Smooth muscle cell (in vitro differentiated cells): Measurements from ENCODE around the gene AFAP1. TPM values are rescaled to one million over a fixed set of nuclear protein-coding genes. Genes with fewer than 3 reads are reported as not detected.

Source experiments
- DNase-seq: peaks from one replicate; lab custom pipeline; 2025; ENCODE audit not compliant: unreplicated experiment; lab: John Stamatoyannopoulos, UW
- H2AFZ ChIP-seq: fragments of 200-600 bp; sonication (generic); 2 replicates; pipeline ENCODE4 v1.6.0; 2016; ENCODE audit warnings: antibody characterized with exemption, low read depth, mild to moderate bottlenecking
- H3F3A ChIP-seq: fragments of 200-600 bp; sonication (generic); 2 replicates; pipeline ENCODE4 v1.6.0; 2017; ENCODE audit warnings: antibody characterized with exemption, low read depth
- H3K27ac ChIP-seq: fragments of 200-600 bp; sonication (generic); 2 replicates; pipeline ENCODE4 v1.5.1; 2016; ENCODE audit warnings: low read depth, mild to moderate bottlenecking
- H3K27me3 ChIP-seq: fragments of 200-600 bp; sonication (generic); 2 replicates; pipeline ENCODE4 v1.6.1; 2016; ENCODE audit warnings: low read depth, mild to moderate bottlenecking
- H3K36me3 ChIP-seq: fragments of 200-600 bp; sonication (generic); 2 replicates; pipeline ENCODE4 v1.5.1; 2016; ENCODE audit warnings: low read depth
- H3K4me1 ChIP-seq: fragments of 200-600 bp; sonication (generic); 2 replicates; pipeline ENCODE4 v1.5.1; 2016; ENCODE audit warnings: low read depth
- H3K4me2 ChIP-seq: fragments of 200-600 bp; sonication (generic); 2 replicates; pipeline ENCODE4 v1.6.0; 2016; ENCODE audit warnings: mild to moderate bottlenecking
- H3K4me3 ChIP-seq: fragments of 200-600 bp; sonication (generic); 2 replicates; pipeline ENCODE4 v1.5.1; 2016; ENCODE audit warnings: mild to moderate bottlenecking
- H3K79me2 ChIP-seq: fragments of 200-600 bp; sonication (generic); 2 replicates; pipeline ENCODE4 v1.6.0; 2016; ENCODE audit warnings: low read depth, mild to moderate bottlenecking
- H3K9ac ChIP-seq: fragments of 200-600 bp; sonication (generic); 2 replicates; pipeline ENCODE4 v1.6.0; 2016; ENCODE audit warnings: low read depth
- H3K9me3 ChIP-seq: fragments of 200-600 bp; sonication (generic); replicated peaks from 2 replicates; pipeline ENCODE4 v1.5.1; 2016; ENCODE audit warnings: low read depth
- H4K20me1 ChIP-seq: fragments of 200-600 bp; sonication (generic); 2 replicates; pipeline ENCODE4 v1.6.0; 2016; ENCODE audit warnings: low read depth
- CTCF ChIP-seq: fragments of 200-600 bp; sonication (generic); IDR thresholded peaks from 2 replicates; pipeline ENCODE4 v1.5.1; 2017; ENCODE audit warnings: borderline replicate concordance, mild to moderate bottlenecking, antibody characterized with exemption; ENCODE audit not compliant: insufficient read depth, poor library complexity, severe bottlenecking
- WGBS: methylation state at CpG from one replicate; pipeline ENCODE4 v1.1.7; 2016; ENCODE audit warnings: low lambda C conversion rate; 5-methylcytosine and 5-hydroxymethylcytosine counted together
- polyA plus RNA-seq: library from polyadenylated mRNA; unstranded; fragments of >200 nt; fragmentation: Nextera tagmentation; extraction: Ambion mirVana; gene quantifications from 2 replicates; pipeline ENCODE4 v1.2.1, GENCODE V29; 2016
- total RNA-seq: library from RNA; depleted of rRNA; stranded (reverse); fragments of >200 nt; gene quantifications from 2 replicates; pipeline ENCODE4 v1.2.3, GENCODE V29; 2014

The AFAP1 gene
- total and polyA plus RNA-seq, 2 experiments from 2014 or later: 12.6 to 24.8 TPM

DNA sequence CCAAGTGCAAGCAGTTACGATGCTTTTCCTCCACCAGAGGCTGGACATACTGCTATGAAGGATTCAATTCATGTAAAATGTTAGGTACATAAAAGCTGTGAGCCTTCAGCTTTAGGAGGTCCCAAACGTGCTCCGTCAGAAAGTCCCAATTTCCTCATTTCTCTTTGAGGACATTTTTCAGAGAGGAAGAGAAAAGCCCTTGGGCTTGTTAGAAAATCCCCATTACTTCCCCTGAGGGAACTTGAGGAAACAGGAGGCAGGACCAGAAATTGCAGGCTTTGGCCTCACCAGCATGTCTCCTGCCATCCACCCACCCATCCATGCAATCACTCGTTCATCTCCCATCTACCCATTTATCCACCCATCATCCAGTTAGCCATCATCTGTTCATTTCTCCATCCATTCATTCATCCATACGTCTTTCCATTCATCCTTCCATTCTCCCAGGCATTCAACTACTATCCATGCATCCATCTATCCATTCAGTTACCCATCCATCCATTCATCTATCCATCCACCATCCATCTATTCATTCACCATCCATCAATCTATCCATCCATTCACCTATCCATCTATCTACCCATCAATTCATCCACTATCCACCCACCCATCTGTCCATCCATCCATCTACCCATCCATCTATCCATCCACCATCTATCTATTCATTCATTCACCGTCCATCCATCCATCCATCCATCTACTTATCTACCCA lies 223.5 kb downstream of the AFAP1 start:
- no peak for DNase-seq
- WGBS: 80% methylated on average over 6 of the region's 6 CpGs
- Histone ChIP-seq H3F3A (no peaks in the 10 kb centered on the region), H4K20me1 (no peaks in the 10 kb centered on the region), H3K4me2 (no peak overlapping the region), H3K4me3 (no peak overlapping the region), H3K4me1 (no peaks in the 10 kb centered on the region), H3K9me3 (no peaks in the 10 kb centered on the region), H3K27me3 (peaks cover 26% of the 10 kb centered on the region), H3K79me2 (no peaks in the 10 kb centered on the region), H3K9ac (no peak overlapping the region), H3K27ac (no peak overlapping the region), H3K36me3 (no peaks in the 10 kb centered on the region), H2AFZ (no peak overlapping the region)
- TF ChIP-seq CTCF: no peak

DNA sequence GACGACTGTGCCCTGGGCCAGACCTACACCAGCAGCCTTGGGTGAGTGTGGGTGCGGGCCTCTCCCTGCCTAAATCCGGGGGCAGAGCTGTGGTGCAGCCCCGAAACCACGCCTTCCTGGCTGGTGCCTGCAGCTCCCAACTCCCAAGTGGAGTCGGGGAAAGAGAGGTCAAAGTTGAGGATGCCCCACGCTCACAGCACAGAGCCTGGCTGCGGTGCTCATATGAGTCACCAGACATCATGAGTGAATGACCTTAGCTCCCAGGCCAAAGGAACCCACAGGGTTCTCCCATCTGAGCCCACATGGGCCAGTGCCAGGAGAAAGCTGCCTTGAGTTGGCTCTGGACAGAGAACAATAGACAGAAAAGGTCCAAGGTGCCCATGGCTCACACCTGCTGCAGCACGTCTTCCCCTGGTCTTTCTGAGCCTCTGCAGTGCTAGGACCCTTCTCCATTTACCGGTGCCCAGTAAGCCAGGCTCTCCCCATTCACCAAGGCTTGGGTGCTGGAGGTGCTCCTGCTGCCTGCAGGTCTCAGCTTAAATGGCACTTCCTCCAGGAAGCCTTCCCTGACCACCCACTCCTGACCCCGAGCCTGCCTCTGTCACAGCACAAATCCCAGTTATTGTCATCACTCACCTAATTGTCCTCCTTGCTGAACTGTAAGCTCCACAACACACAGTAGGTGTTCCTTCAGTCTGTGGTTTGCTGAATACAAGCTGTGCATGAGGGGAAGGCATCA lies 224.2 kb downstream of the AFAP1 start:
- Histone ChIP-seq H2AFZ (no peak overlapping the region), H3K27ac (no peak overlapping the region), H3K9ac (no peak overlapping the region), H3K4me2 (no peak overlapping the region), H3K27me3 (peaks cover 23% of the 10 kb centered on the region), H3K36me3 (no peaks in the 10 kb centered on the region), H4K20me1 (no peaks in the 10 kb centered on the region), H3K4me1 (no peaks in the 10 kb centered on the region), H3F3A (no peaks in the 10 kb centered on the region), H3K79me2 (no peaks in the 10 kb centered on the region), H3K9me3 (no peaks in the 10 kb centered on the region), H3K4me3 (no peak overlapping the region)
- WGBS: 87% methylated on average over 11 of the region's 11 CpGs
- TF ChIP-seq CTCF: no peak
- DNase-seq: no peak

GRCh38 chr4:7714738-7715137 lies 224.9 kb downstream of the AFAP1 start:
- TF ChIP-seq CTCF: no peak
- 88% methylated on average over 1 of the region's 1 CpG for WGBS
- peaks cover 18% of the 10 kb centered on the region for H3K27me3 ChIP-seq
- no peaks in the 10 kb centered on the region for H3K4me1 ChIP-seq
- H3F3A ChIP-seq: no peaks in the 10 kb centered on the region
- H3K4me3 ChIP-seq: no peak overlapping the region
- no peak overlapping the region for H3K9ac ChIP-seq
- H3K9me3 ChIP-seq: no peaks in the 10 kb centered on the region
- no peak overlapping the region for H2AFZ ChIP-seq
- H3K36me3 ChIP-seq: no peaks in the 10 kb centered on the region
- no peak for DNase-seq
- no peaks in the 10 kb centered on the region for H3K79me2 ChIP-seq
- no peak overlapping the region for H3K4me2 ChIP-seq
- H3K27ac ChIP-seq: no peak overlapping the region
- H4K20me1 ChIP-seq: no peaks in the 10 kb centered on the region
